Measurements from ENCODE around the gene CBR3. TPM values are rescaled to one million over a fixed set of nuclear protein-coding genes. Genes with fewer than 3 reads are reported as not detected.
"Not testable (repeated sequence)": the region's sequence is repeated elsewhere in the genome, so short reads cannot be mapped to it uniquely, and the experiment has no call there.

The CBR3 gene
- total RNA-seq, 1 donor from 2014 or later, result 2.8 TPM

GRCh38 chr21:36127250-36127904, 7.5 kb upstream of the CBR3 start:
- DNase-seq (ENCODE audit: low read depth) (no peak), FAIRE-seq (no peak)
- no peak overlapping the region for H3K27ac ChIP-seq (ENCODE audit: low read depth, low read length)
- no peak overlapping the region for H3K9ac ChIP-seq (ENCODE audit: low read length)
- Mint-ChIP-seq H3K9me3 (ENCODE audit: unreplicated experiment) (no peaks in the 10 kb centered on the region), H3K27ac (ENCODE audit: unreplicated experiment) (no peak overlapping the region), H3K4me1 (ENCODE audit: low read depth, unreplicated experiment) (no peaks in the 10 kb centered on the region), H3K27me3 (ENCODE audit: low read depth, unreplicated experiment) (peaks cover 17% of the 10 kb centered on the region), H3K4me3 (ENCODE audit: unreplicated experiment) (no peak overlapping the region), H3K36me3 (ENCODE audit: low read depth, unreplicated experiment) (no peaks in the 10 kb centered on the region)
- H3K4me3 ChIP-seq (ENCODE audit: insufficient read depth, low read depth, low read length), result no peak overlapping the region
- no peaks in the 10 kb centered on the region for H3K9me3 ChIP-seq (ENCODE audit: insufficient read depth, low read depth, low read length)
- H3K36me3 ChIP-seq (ENCODE audit: insufficient read depth, low read length), result no peaks in the 10 kb centered on the region
- no peaks in the 10 kb centered on the region for H3K79me2 ChIP-seq (ENCODE audit: insufficient read depth, low read length)
- no peaks in the 10 kb centered on the region for H3K27me3 ChIP-seq (ENCODE audit: insufficient read depth, low read length)
- no peaks in the 10 kb centered on the region for H3K4me1 ChIP-seq (ENCODE audit: insufficient read depth, low read length)
- H4K20me1 ChIP-seq (ENCODE audit: insufficient read depth, low read length), result no peaks in the 10 kb centered on the region
- H3K4me2 ChIP-seq (ENCODE audit: low read length), result no peak overlapping the region
- TF ChIP-seq CTCF (IDR thresholded peaks at IDR 0.05; ENCODE audit: insufficient read depth, low read depth, low read length), result no peak
- no peak for TF ChIP-seq EZH2 (IDR thresholded peaks at IDR 0.05; ENCODE audit: insufficient read depth, low read length)
- H2AFZ ChIP-seq (ENCODE audit: low read depth, low read length), result no peak overlapping the region

DNA sequence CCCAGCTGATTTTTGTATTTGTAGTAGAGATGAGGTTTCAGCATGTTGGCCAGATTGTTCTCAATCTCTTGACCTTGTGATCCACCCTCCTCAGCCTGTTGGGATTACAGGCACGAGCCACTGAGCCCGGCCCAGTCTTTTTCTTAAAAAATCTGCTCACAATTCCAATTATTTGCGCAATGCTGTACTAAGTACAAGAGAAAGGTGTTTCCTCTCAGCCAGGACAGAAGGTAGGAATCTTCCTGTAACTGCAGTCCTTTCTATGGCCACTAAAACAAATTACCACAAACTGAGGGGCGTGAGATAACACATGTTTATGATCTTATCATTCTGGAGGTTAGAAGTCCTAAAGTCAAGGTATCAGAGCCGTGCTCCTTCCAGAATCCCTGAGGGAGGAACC, 6.9 kb upstream of the CBR3 start:
- Histone ChIP-seq H3K4me1 (ENCODE audit: insufficient read depth, low read length) (no peaks in the 10 kb centered on the region), H3K9me3 (ENCODE audit: insufficient read depth, low read depth, low read length) (no peaks in the 10 kb centered on the region), H3K4me3 (ENCODE audit: insufficient read depth, low read depth, low read length) (no peak overlapping the region), H4K20me1 (ENCODE audit: insufficient read depth, low read length) (no peaks in the 10 kb centered on the region), H3K27ac (ENCODE audit: low read depth, low read length) (no peak overlapping the region), H2AFZ (ENCODE audit: low read depth, low read length) (no peak overlapping the region), H3K79me2 (ENCODE audit: insufficient read depth, low read length) (no peaks in the 10 kb centered on the region), H3K36me3 (ENCODE audit: insufficient read depth, low read length) (no peaks in the 10 kb centered on the region), H3K9ac (ENCODE audit: low read length) (no peak overlapping the region), H3K27me3 (ENCODE audit: insufficient read depth, low read length) (no peaks in the 10 kb centered on the region), H3K4me2 (ENCODE audit: low read length) (no peak overlapping the region)
- no peaks in the 10 kb centered on the region for H3K9me3 Mint-ChIP-seq (ENCODE audit: unreplicated experiment)
- no peak overlapping the region for H3K4me3 Mint-ChIP-seq (ENCODE audit: unreplicated experiment)
- no peak for DNase-seq (ENCODE audit: low read depth)
- H3K36me3 Mint-ChIP-seq (ENCODE audit: low read depth, unreplicated experiment), result no peaks in the 10 kb centered on the region
- no peak for TF ChIP-seq EZH2 (IDR thresholded peaks at IDR 0.05; ENCODE audit: insufficient read depth, low read length)
- no peak for TF ChIP-seq CTCF (IDR thresholded peaks at IDR 0.05; ENCODE audit: insufficient read depth, low read depth, low read length)
- no peak overlapping the region for H3K27ac Mint-ChIP-seq (ENCODE audit: unreplicated experiment)
- no peaks in the 10 kb centered on the region for H3K4me1 Mint-ChIP-seq (ENCODE audit: low read depth, unreplicated experiment)
- H3K27me3 Mint-ChIP-seq (ENCODE audit: low read depth, unreplicated experiment), result peaks cover 17% of the 10 kb centered on the region
- no peak for FAIRE-seq

- no peak for FAIRE-seq
- Histone ChIP-seq H3K9ac (ENCODE audit: low read length) (no peak overlapping the region), H3K4me3 (ENCODE audit: insufficient read depth, low read depth, low read length) (no peak overlapping the region), H4K20me1 (ENCODE audit: insufficient read depth, low read length) (no peaks in the 10 kb centered on the region), H3K4me2 (ENCODE audit: low read length) (no peak overlapping the region), H3K27me3 (ENCODE audit: insufficient read depth, low read length) (no peaks in the 10 kb centered on the region), H3K79me2 (ENCODE audit: insufficient read depth, low read length) (no peaks in the 10 kb centered on the region), H2AFZ (ENCODE audit: low read depth, low read length) (no peak overlapping the region), H3K36me3 (ENCODE audit: insufficient read depth, low read length) (no peaks in the 10 kb centered on the region), H3K27ac (ENCODE audit: low read depth, low read length) (no peak overlapping the region), H3K9me3 (ENCODE audit: insufficient read depth, low read depth, low read length) (no peaks in the 10 kb centered on the region), H3K4me1 (ENCODE audit: insufficient read depth, low read length) (peaks cover 4% of the 10 kb centered on the region)
- Mint-ChIP-seq H3K4me1 (ENCODE audit: low read depth, unreplicated experiment) (peaks cover 2% of the 10 kb centered on the region), H3K27ac (ENCODE audit: unreplicated experiment) (peak overlapping the region; percentile 19), H3K27me3 (ENCODE audit: low read depth, unreplicated experiment) (peaks cover 19% of the 10 kb centered on the region), H3K4me3 (ENCODE audit: unreplicated experiment) (peak overlapping the region; percentile 42), H3K9me3 (ENCODE audit: unreplicated experiment) (no peaks in the 10 kb centered on the region), H3K36me3 (ENCODE audit: low read depth, unreplicated experiment) (no peaks in the 10 kb centered on the region)
- DNase-seq (ENCODE audit: low read depth), result no peak
- TF ChIP-seq EZH2 (IDR thresholded peaks at IDR 0.05; ENCODE audit: insufficient read depth, low read length) (no peak), CTCF (IDR thresholded peaks at IDR 0.05; ENCODE audit: insufficient read depth, low read depth, low read length) (no peak)
These were observed 5.7 kb upstream of the CBR3 start for GRCh38 chr21:36129219-36129618.

GRCh38 chr21:36130414-36130762, 4.5 kb upstream of the CBR3 start:
- Mint-ChIP-seq H3K4me3 (ENCODE audit: unreplicated experiment) (peak overlapping the region; percentile 84), H3K27me3 (ENCODE audit: low read depth, unreplicated experiment) (peaks cover 22% of the 10 kb centered on the region)
- not testable (repeated sequence) for H3K4me3 ChIP-seq (ENCODE audit: insufficient read depth, low read depth, low read length); H3K9me3 Mint-ChIP-seq (ENCODE audit: unreplicated experiment); H3K79me2 ChIP-seq (ENCODE audit: insufficient read depth, low read length); H3K4me1 ChIP-seq (ENCODE audit: insufficient read depth, low read length); H3K36me3 Mint-ChIP-seq (ENCODE audit: low read depth, unreplicated experiment); H3K27ac ChIP-seq (ENCODE audit: low read depth, low read length); DNase-seq (ENCODE audit: low read depth); H4K20me1 ChIP-seq (ENCODE audit: insufficient read depth, low read length); H3K9me3 ChIP-seq (ENCODE audit: insufficient read depth, low read depth, low read length); H3K36me3 ChIP-seq (ENCODE audit: insufficient read depth, low read length); FAIRE-seq; H3K4me1 Mint-ChIP-seq (ENCODE audit: low read depth, unreplicated experiment); H3K27me3 ChIP-seq (ENCODE audit: insufficient read depth, low read length); H3K27ac Mint-ChIP-seq (ENCODE audit: unreplicated experiment)
- H3K9ac ChIP-seq (ENCODE audit: low read length), result peak overlapping the region; percentile 46
- H3K4me2 ChIP-seq (ENCODE audit: low read length), result peak overlapping the region; percentile 79
- peak overlapping the region; percentile 52 for H2AFZ ChIP-seq (ENCODE audit: low read depth, low read length)
